Measurements from ENCODE around the gene ATP8B4. TPM values are rescaled to one million over a fixed set of nuclear protein-coding genes. Genes with fewer than 3 reads are reported as not detected.

The ATP8B4 gene
- total RNA-seq, 1 donor from 2014 or later: 9.0 TPM

DNA sequence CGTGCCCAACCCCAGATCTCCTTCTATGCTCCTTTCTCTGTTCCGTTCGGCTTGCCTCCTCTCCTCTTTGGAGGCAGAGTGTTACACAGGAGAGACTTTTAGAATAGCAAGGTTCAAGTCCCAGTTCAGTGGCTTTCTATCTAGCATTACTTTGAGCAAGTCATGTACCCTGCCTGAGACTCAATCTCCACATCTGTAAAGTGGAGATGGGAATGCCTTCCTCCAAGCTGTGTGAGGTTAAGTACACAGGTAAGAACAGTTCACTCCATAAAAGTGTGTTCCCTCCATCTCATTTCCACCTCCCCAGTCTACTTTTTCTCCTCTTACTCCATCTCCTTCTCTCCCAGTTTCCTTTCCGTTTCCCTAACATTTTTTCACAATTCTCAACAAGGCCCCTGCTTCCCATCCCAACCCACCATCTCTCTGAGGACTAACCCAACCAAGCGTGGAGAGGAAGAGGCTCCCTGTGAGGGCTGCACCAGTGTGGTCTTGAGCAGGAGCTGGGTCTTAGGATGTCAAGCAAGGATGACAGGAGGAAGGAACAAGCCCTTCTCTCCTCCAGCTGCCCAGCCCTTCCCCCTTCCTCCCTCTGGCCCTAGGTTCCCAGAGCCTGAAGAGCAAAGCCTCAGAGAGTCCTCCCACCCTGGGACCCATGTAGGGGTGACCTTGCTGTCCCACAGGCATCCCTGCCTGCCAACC lies 6.4 kb downstream of the ATP8B4 start:
- peaks cover 15% of the 10 kb centered on the region for H3K4me1 ChIP-seq
- peak; percentile 16 to 19 for ATAC-seq
- peak overlapping the region; percentile 17 for H3K4me3 ChIP-seq
- no peaks in the 10 kb centered on the region for H3K36me3 ChIP-seq
- intact Hi-C loops (cut with DNase I): no loop called here
- no peaks in the 10 kb centered on the region for H3K27me3 ChIP-seq (ENCODE audit: low read depth)
- DNase-seq: no peak
- no peaks in the 10 kb centered on the region for H3K9me3 ChIP-seq
- TF ChIP-seq, protein P1, sequence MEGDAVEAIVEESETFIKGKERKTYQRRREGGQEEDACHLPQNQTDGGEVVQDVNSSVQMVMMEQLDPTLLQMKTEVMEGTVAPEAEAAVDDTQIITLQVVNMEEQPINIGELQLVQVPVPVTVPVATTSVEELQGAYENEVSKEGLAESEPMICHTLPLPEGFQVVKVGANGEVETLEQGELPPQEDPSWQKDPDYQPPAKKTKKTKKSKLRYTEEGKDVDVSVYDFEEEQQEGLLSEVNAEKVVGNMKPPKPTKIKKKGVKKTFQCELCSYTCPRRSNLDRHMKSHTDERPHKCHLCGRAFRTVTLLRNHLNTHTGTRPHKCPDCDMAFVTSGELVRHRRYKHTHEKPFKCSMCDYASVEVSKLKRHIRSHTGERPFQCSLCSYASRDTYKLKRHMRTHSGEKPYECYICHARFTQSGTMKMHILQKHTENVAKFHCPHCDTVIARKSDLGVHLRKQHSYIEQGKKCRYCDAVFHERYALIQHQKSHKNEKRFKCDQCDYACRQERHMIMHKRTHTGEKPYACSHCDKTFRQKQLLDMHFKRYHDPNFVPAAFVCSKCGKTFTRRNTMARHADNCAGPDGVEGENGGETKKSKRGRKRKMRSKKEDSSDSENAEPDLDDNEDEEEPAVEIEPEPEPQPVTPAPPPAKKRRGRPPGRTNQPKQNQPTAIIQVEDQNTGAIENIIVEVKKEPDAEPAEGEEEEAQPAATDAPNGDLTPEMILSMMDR (IDR thresholded peaks at IDR 0.05): no peak
- peak overlapping the region; percentile 64 for H3K27ac ChIP-seq

DNA sequence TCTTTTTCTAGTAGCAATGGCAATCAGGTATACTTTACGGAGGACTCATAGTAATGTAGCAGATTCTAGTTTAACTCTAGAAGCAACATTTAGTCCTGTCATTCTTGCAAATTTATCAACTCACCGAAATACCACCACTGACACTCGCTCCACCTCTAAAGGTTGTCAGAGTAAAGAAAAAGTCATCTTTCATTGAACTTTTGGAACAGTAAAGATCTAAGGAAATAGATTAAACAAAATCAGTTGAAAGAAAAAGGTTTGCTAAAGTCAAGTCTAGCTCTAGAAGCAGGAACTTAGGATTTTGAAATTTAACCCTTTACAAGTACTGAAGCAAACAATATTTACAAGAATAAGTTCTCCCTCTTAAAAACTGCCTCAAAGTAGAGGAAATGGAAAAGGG lies 8.7 kb downstream of the ATP8B4 start:
- no peaks in the 10 kb centered on the region for H3K36me3 ChIP-seq
- TF ChIP-seq, protein P1 (IDR thresholded peaks at IDR 0.05): no peak
- DNase-seq: no peak
- peaks cover 21% of the 10 kb centered on the region for H3K4me1 ChIP-seq
- no peaks in the 10 kb centered on the region for H3K9me3 ChIP-seq
- H3K4me3 ChIP-seq: no peak overlapping the region
- no peaks in the 10 kb centered on the region for H3K27me3 ChIP-seq (ENCODE audit: low read depth)
- no peak for ATAC-seq
- intact Hi-C loops (cut with DNase I): no loop called here
- H3K27ac ChIP-seq: peak overlapping the region; percentile 10

DNA sequence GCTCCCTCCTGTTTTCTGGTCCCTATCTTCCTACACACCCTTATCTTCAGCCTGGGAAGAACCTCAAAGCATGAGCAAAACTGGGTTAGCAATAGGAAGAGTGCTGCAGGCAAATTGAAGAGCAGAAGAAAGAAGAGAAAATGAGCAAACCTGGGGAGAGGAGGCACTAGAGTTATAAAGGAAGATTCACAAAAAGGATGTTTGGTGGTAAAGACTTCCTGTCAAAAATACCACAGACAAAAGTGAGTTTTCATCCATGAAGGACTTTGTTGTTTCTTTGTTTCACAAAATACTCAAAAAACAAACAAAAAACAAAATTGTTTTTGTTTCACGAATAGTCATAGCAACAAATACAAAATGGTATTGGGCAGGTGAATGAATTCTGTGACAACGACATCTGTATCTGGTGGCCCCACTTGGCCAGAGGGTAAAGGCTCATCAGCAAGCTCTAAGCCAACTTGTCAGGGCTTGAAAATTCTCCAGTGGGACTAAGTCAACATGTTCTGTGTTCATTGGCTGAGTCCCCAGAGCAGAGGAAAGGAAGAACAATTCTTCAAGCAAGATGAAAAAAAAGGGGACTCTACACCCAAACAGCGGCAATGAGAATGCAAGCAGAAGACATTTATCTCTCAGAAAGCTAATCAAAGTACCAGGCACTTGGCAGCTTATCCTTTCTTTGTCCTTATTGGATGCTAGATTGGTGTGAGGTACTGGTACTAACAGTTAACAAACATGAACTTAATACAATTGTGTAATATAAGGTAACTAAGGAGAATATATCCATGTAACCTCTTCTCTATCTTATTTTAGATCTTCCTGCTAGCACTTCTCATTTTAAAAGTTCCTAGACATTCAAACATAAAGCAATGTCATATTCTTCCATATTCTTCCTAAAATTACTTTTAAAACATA lies 9.7 kb downstream of the ATP8B4 start:
- no peak for ATAC-seq
- Histone ChIP-seq H3K27ac (peak overlapping the region; percentile 56), H3K4me3 (no peak overlapping the region), H3K9me3 (no peaks in the 10 kb centered on the region), H3K4me1 (peaks cover 21% of the 10 kb centered on the region), H3K27me3 (ENCODE audit: low read depth) (no peaks in the 10 kb centered on the region), H3K36me3 (no peaks in the 10 kb centered on the region)
- TF ChIP-seq, protein P1 (IDR thresholded peaks at IDR 0.05): no peak
- no peak for DNase-seq
- intact Hi-C loops (cut with DNase I): no loop called here

DNA sequence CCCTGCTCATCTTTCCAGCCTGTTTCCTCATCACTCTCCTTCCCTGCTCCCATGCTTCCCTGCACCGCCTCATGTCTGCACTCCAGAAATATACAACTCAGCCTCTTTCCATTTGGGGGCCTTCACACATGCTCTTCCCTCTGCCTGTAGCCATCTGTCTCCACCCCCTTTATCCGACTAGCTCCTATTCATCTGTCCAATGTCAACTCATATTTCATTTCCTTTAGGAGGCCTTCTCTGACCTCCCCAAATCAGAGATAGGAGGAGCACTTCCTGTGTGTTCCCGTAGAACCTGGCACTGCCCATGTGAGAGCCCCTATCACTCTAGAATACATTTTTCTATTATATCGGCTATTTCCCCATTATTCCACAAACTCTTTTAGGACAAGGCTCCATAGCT lies 10.6 kb downstream of the ATP8B4 start:
- DNase-seq: no peak
- Histone ChIP-seq H3K27ac (peak overlapping the region; percentile 56), H3K27me3 (ENCODE audit: low read depth) (no peaks in the 10 kb centered on the region), H3K36me3 (no peaks in the 10 kb centered on the region), H3K4me3 (no peak overlapping the region), H3K9me3 (no peaks in the 10 kb centered on the region), H3K4me1 (peaks cover 21% of the 10 kb centered on the region)
- ATAC-seq: no peak
- TF ChIP-seq, protein P1 (IDR thresholded peaks at IDR 0.05): no peak
- intact Hi-C loops (cut with DNase I): no loop called here

DNA sequence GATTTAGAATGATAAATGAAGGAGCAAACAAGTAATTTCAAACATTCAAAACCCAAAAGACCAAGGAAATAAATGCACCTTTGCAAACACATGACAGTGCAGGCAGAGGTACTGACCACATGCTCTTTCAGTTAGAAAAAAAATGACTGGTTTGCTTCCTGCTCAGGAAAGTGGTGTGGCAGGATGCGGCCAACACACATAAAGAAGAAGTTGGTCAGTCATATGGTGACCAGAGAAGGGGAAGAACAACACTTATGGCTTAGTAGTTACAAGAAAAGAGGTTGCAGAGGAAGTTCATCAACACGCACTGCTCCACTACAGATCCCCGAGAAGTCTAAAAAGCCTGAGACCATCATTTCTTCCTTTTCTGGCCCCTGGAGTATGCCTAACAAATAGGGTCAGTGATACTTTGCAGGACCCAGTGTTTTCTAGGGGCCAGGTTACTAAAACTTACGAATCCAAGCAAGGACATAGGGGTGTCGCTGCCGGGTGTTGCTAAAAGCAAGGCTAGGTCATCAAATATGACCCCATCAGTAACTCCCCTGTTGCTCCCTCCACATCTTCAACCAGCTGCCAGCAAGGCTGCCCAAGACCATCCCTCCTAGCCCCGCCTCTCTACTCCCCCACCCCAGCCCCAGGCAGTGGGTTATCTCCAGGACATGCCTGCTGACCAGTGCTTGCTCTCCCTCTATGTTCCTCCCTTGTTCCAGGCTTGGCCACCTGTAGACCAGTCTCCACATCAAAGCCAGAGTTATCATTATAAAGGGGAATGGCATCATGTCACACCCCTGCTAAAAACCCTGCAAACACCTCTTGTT lies 11.2 kb downstream of the ATP8B4 start:
- Histone ChIP-seq H3K4me3 (no peak overlapping the region), H3K27ac (peak overlapping the region; percentile 56), H3K27me3 (ENCODE audit: low read depth) (no peaks in the 10 kb centered on the region), H3K36me3 (no peaks in the 10 kb centered on the region), H3K4me1 (peaks cover 21% of the 10 kb centered on the region), H3K9me3 (no peaks in the 10 kb centered on the region)
- DNase-seq (peak; percentile 72), ATAC-seq (peak; percentile 79 to 87)
- TF ChIP-seq, protein P1 (IDR thresholded peaks at IDR 0.05): no peak
- intact Hi-C loops (cut with DNase I): no loop called here

All from lower lobe of right lung (tissue), 2 donors.